Measurements from ENCODE around the gene GINS1. TPM values are rescaled to one million over a fixed set of nuclear protein-coding genes. Genes with fewer than 3 reads are reported as not detected.

GINS1 gene
- total RNA-seq, 2 experiments from 2014 or later: 24.6 to 32.7 TPM

DNA sequence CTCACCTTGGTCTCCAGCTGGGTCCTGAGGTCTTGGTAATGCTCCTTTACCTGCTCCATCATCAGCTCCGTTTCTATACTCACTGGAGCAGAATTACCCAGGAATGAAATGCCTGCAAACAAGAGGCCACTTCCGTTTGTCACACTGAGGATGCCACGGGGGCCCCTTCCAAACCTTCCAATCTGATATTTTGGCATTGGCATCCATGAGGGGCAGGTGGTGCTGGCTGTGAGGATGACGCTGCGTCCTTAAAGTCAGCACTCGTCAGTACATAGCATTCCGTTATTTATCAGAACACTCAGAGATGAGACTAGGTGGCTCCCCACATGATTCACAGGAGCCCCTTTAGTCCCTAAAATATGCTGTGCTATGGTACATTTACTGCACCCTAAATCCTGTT, 72.7 kb downstream of the GINS1 start:
- H3K4me3 Mint-ChIP-seq: no peak overlapping the region
- ATAC-seq: no peak
- peaks cover 14% of the 10 kb centered on the region for H3K4me1 Mint-ChIP-seq
- no peak for DNase-seq
- no peaks in the 10 kb centered on the region for H3K9me3 Mint-ChIP-seq (ENCODE audit: low read depth)
- ChIA-PET POLR2A (no interaction called here), CTCF (interaction anchor here (1.1 kb wide), 1 partner anchor 9 kb away, joined by 4 read pairs; no protein-coding TSS in a partner anchor)
- intact Hi-C loops (cut with DNase I, micrococcal nuclease): loop anchor here in 1 of 2 experiments (10.0 kb wide), 1 partner anchor 105 kb away; the partner anchor contains the start of gene NINL
- H3K27me3 Mint-ChIP-seq: no peaks in the 10 kb centered on the region
- H3K27ac Mint-ChIP-seq: no peak overlapping the region
- H3K36me3 Mint-ChIP-seq (ENCODE audit: low read depth): no peaks in the 10 kb centered on the region

DNA sequence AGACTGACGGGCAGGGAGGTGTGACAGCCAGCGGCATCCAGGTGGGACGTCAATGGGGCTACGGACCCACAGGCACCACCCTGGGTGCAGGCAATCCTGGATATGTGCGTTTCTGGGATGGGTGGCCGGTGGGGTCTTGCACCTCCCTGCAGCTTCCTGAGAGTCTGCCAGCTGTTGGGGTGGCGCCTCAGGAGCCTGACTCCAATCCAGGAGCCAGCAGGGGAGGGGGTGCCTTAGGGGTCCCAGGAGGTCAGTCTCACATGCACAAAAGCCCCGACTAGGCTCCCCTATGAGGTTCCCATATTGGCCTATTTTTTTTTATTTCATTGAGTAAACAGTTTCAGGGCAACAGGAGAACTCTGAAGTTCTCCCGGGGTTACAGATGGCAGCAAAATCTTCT, 73.3 kb downstream of the GINS1 start:
- no peaks in the 10 kb centered on the region for H3K27me3 Mint-ChIP-seq
- H3K4me1 Mint-ChIP-seq: peaks cover 19% of the 10 kb centered on the region
- DNase-seq (no peak), ATAC-seq (no peak)
- H3K4me3 Mint-ChIP-seq: no peak overlapping the region
- intact Hi-C loops (cut with DNase I, micrococcal nuclease): loop anchor here in 1 of 2 experiments (10.0 kb wide), 1 partner anchor 104 kb away; the partner anchor contains the start of gene NINL
- no peak overlapping the region for H3K27ac Mint-ChIP-seq
- no peaks in the 10 kb centered on the region for H3K36me3 Mint-ChIP-seq (ENCODE audit: low read depth)
- ChIA-PET CTCF (interaction anchor here (0.6 kb wide), 1 partner anchor 414 kb away, joined by 3 read pairs; no protein-coding TSS in a partner anchor), POLR2A (no interaction called here)
- H3K9me3 Mint-ChIP-seq (ENCODE audit: low read depth): no peaks in the 10 kb centered on the region

DNA sequence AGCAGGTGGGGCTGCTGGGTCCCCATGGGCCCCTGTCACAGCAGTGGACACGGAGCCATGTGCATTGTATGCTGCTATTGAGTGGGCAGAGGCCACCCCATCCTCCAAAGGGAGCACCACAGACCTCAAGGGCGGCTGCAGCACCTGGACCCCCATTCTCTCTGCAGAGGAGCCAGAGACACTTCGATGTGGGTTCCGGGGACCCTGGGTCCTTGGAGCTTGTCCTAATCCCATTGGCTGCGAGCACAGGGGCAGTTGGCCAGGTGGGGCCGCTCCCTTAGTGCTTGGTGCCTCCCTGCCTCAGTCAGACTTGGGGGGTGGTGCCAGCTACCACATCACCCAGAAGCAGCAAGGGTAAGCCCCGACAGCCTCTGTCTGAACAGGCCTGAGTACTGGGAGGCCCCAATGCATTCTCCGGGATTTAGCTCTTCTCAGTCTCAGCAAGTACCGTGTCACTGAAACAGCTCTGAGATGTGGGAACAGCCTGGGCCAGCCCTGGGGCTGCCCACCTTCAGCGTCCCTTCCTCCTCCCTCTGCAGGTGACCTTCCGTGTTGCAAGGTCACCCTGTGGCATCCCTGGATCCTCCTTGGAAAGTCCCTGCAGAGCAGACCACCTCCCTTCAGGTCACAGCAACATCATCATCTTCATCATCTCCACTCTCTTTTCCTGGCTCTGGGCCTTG, 73.9 kb downstream of the GINS1 start:
- no peaks in the 10 kb centered on the region for H3K27me3 Mint-ChIP-seq
- no peaks in the 10 kb centered on the region for H3K36me3 Mint-ChIP-seq (ENCODE audit: low read depth)
- no peak overlapping the region for H3K4me3 Mint-ChIP-seq
- peaks cover 22% of the 10 kb centered on the region for H3K4me1 Mint-ChIP-seq
- POLR2A ChIA-PET: no interaction called here
- DNase-seq: no peak
- H3K9me3 Mint-ChIP-seq (ENCODE audit: low read depth): no peaks in the 10 kb centered on the region
- intact Hi-C loops (cut with DNase I, micrococcal nuclease): loop anchor here in 1 of 2 experiments (10.0 kb wide), 1 partner anchor 103 kb away; the partner anchor contains the start of gene NINL
- CTCF ChIA-PET: interaction anchor here (0.6 kb wide), 1 partner anchor 415 kb away, joined by 3 read pairs; no protein-coding TSS in a partner anchor
- no peak overlapping the region for H3K27ac Mint-ChIP-seq
- no peak for ATAC-seq

DNA sequence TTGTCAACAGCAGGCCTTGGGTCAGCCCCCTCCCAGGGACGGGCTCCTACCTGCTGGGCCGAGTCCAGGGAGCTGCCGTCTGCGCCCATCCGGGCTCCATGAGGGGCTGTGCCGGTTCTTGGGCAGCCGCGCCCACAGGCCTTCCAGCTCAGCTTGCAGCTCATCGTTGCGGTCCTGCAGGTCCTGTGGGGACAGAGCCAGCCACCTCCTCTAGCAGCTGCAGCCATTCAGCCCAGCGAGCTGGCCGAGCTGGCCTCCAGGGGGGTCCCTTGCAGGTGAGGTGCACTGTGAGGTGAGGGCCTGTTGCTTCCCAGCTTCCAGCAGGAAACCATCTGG, 74.4 kb downstream of the GINS1 start:
- ChIA-PET POLR2A (no interaction called here), CTCF (no interaction called here)
- Mint-ChIP-seq H3K4me3 (no peak overlapping the region), H3K36me3 (ENCODE audit: low read depth) (no peaks in the 10 kb centered on the region), H3K27me3 (no peaks in the 10 kb centered on the region), H3K27ac (no peak overlapping the region), H3K9me3 (ENCODE audit: low read depth) (no peaks in the 10 kb centered on the region), H3K4me1 (peaks cover 27% of the 10 kb centered on the region)
- DNase-seq (no peak), ATAC-seq (no peak)
- intact Hi-C loops (cut with DNase I, micrococcal nuclease): loop anchor here in 1 of 2 experiments (10.0 kb wide), 1 partner anchor 103 kb away; the partner anchor contains the start of gene NINL

DNA sequence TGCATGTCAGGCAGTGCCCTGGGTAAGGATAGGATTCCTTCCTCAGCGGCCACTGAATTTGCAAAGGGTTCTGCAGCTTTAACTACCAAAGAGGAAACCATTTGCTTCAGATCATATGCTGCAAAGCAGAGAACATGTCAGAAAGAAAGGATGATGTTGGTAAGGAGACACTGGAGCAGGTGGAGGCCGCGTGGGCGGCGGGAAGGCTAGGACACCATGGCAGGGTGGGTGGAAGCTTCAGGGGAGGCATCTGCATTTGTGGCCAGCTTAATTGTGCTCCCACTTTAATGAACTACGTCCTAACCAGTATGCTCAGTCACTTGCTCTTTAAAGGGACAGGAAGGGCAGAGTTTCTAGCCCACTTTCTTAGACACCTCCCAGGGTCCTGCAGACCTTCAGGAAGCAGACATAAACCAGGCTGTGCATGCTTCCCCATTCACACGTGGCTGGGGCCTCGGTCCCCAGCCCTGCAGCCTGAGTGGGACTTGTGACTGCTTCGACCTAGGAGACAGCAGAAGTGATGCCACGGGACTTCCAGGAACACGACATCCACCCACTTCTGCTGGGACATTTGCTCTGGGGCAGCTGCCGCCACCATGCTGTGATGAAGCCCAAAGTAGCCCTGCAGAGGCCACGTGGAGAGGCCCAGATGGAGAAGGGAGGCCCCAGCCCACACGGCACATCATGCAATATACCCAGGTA, 76.1 kb downstream of the GINS1 start:
- Mint-ChIP-seq H3K36me3 (ENCODE audit: low read depth) (no peaks in the 10 kb centered on the region), H3K27me3 (no peaks in the 10 kb centered on the region), H3K27ac (no peak overlapping the region), H3K4me1 (peaks cover 28% of the 10 kb centered on the region), H3K9me3 (ENCODE audit: low read depth) (no peaks in the 10 kb centered on the region), H3K4me3 (no peak overlapping the region)
- no peak for DNase-seq
- CTCF ChIA-PET: no interaction called here
- no peak for ATAC-seq
- POLR2A ChIA-PET: no interaction called here
- intact Hi-C loops (cut with DNase I, micrococcal nuclease): loop anchor here in 1 of 2 experiments (10.0 kb wide), 1 partner anchor 101 kb away; the partner anchor contains the start of gene NINL

DNA sequence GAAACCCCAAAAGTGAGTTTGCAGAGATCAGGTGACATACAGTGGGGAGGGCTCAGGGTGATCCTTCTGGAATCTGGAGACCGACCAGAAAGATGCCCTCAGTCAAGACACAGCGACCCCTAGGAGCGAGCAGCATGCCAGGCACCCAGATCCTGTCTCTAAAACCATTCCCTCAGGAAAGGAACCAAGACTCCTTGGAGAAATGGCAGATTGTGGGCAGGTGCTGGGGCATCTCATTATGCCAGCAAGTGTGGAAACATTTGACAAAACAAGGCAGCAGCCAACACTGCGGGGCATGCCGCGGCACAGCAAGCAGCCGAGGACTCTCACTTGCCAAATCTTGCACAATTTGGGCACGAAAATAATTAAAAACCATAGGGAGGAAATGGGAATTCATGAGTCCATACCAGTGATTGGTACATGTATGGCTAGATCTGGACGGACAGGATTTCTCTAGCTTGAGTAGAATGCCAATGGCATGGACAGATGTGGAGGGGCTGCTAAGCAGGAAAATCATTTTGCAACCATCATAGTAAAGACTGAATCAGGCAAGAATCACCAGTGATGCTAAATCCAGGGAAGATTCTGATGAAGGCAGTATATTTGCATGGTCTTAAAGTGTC, 76.9 kb downstream of the GINS1 start:
- H3K4me1 Mint-ChIP-seq: peaks cover 28% of the 10 kb centered on the region
- ATAC-seq: no peak
- ChIA-PET CTCF (no interaction called here), POLR2A (no interaction called here)
- H3K36me3 Mint-ChIP-seq (ENCODE audit: low read depth): no peaks in the 10 kb centered on the region
- DNase-seq: no peak
- H3K27me3 Mint-ChIP-seq: no peaks in the 10 kb centered on the region
- peak overlapping the region; percentile 23 for H3K27ac Mint-ChIP-seq
- intact Hi-C loops (cut with DNase I, micrococcal nuclease): loop anchor here in 1 of 2 experiments (10.0 kb wide), 1 partner anchor 100 kb away; the partner anchor contains the start of gene NINL
- H3K9me3 Mint-ChIP-seq (ENCODE audit: low read depth): no peaks in the 10 kb centered on the region
- no peak overlapping the region for H3K4me3 Mint-ChIP-seq

DNA sequence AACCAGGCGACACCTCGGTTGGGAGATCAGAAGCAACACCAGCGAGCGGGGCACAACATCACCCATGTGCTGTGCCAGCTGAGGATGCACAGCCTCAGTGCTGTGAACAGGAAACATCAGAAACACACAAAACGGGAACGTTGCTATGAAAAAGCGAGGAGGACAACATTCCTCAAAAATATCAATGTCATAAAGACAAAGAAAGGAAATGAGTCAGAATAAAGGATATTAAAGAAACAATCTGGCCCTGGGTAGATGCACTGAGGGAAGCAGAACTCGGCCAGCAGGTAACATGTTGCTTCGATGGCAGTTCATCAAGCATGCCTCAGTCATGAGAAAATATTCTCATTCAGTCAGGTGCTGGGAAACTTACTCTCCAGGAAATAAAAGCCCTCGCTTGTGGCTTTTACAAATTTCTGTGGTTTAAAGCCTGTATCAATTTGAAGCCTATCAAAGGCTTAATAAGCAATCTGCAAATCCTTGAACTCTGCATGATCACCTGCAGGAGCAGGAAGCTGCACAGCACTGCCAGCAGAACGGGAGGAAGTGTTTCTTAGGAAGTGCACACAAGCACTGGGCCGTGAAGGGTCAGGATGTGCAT, 77.5 kb downstream of the GINS1 start:
- POLR2A ChIA-PET: no interaction called here
- Mint-ChIP-seq H3K4me3 (no peak overlapping the region), H3K27ac (peak overlapping the region; percentile 23), H3K4me1 (peaks cover 28% of the 10 kb centered on the region), H3K9me3 (ENCODE audit: low read depth) (no peaks in the 10 kb centered on the region), H3K27me3 (no peaks in the 10 kb centered on the region), H3K36me3 (ENCODE audit: low read depth) (no peaks in the 10 kb centered on the region)
- DNase-seq: no peak
- CTCF ChIA-PET: no interaction called here
- intact Hi-C loops (cut with DNase I, micrococcal nuclease): loop anchor here in 1 of 2 experiments (10.0 kb wide), 1 partner anchor 100 kb away; the partner anchor contains the start of gene NINL
- ATAC-seq: peak; percentile 36

DNA sequence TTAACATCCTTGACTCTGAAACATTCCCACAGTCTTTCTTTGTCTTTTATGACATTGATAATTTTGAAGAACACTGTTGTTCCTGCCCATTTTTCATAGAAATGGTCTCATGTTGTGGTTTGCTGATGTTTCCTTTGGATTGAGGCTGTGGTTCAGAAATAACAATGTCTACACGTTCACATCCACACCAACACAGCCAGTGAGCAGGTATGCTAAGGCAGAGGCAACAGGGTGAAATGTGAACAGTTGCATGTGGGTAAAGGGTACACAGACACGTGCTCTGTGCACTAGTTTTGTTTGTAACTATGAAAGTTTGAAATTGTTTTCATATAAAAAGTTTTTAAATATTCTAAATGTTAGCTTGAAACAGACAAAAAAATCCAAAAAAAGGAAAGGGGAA, 78.4 kb downstream of the GINS1 start:
- no peaks in the 10 kb centered on the region for H3K9me3 Mint-ChIP-seq (ENCODE audit: low read depth)
- H3K36me3 Mint-ChIP-seq (ENCODE audit: low read depth): no peaks in the 10 kb centered on the region
- ChIA-PET POLR2A (no interaction called here), CTCF (interaction anchor here (0.6 kb wide), 1 partner anchor 43 kb away, joined by 3 read pairs; no protein-coding TSS in a partner anchor)
- H3K4me3 Mint-ChIP-seq: no peak overlapping the region
- H3K27ac Mint-ChIP-seq: no peak overlapping the region
- ATAC-seq (no peak), DNase-seq (no peak)
- no peaks in the 10 kb centered on the region for H3K27me3 Mint-ChIP-seq
- intact Hi-C loops (cut with DNase I, micrococcal nuclease): loop anchor here in 1 of 2 experiments (10.0 kb wide), 1 partner anchor 99 kb away; the partner anchor contains the start of gene NINL
- peaks cover 28% of the 10 kb centered on the region for H3K4me1 Mint-ChIP-seq

DNA sequence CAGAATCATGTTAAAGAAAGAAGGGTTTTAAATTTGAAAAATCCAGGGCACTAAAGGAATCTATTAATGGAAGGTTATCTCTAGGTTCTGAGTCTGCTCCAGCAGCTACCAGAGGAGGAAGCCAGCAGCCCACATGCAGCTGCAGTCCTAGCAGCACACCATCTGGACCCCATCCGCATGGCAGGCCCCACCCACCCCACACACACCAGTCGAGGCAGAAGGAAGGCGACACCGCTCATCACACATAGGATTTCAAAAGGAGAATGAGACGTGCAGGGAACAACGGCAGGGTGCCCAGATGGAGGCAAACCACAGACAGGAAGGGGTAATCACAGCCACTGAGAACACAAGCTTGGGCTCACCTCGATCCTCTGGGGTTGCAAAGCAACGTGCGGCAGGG, 78.9 kb downstream of the GINS1 start:
- CTCF ChIA-PET: interaction anchor here (0.6 kb wide), 1 partner anchor 43 kb away, joined by 3 read pairs; no protein-coding TSS in a partner anchor
- H3K9me3 Mint-ChIP-seq (ENCODE audit: low read depth): no peaks in the 10 kb centered on the region
- H3K27me3 Mint-ChIP-seq: no peaks in the 10 kb centered on the region
- intact Hi-C loops (cut with DNase I, micrococcal nuclease): loop anchor here in 1 of 2 experiments (10.0 kb wide), 1 partner anchor 98 kb away; the partner anchor contains the start of gene NINL
- ATAC-seq (no peak), DNase-seq (peak; percentile 13)
- no peak overlapping the region for H3K27ac Mint-ChIP-seq
- no peak overlapping the region for H3K4me3 Mint-ChIP-seq
- H3K36me3 Mint-ChIP-seq (ENCODE audit: low read depth): no peaks in the 10 kb centered on the region
- POLR2A ChIA-PET: no interaction called here
- peaks cover 28% of the 10 kb centered on the region for H3K4me1 Mint-ChIP-seq

DNA sequence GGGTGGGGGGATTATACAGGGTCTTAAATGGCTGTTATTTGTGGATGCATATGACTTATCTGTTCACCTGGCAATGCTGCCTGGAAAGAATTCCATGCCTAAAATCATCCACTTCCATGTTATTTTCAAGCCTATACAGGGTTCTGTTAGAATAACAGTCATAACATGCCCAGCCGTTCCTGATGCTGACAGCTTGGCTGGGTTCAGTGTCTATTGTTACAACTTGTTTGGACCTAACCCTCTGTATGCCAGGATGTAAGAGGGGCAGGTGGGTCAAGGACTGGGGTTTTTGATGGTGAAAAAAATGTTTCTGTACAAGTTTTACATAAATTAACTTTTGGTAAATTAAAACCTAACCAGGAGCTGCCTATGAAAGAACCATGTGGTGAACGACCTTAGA, 79.8 kb downstream of the GINS1 start:
- no peaks in the 10 kb centered on the region for H3K27me3 Mint-ChIP-seq
- no peak overlapping the region for H3K27ac Mint-ChIP-seq
- CTCF ChIA-PET: interaction anchor here (1.3 kb wide), 1 partner anchor 10 kb away, joined by 3 read pairs; no protein-coding TSS in a partner anchor
- H3K4me1 Mint-ChIP-seq: peaks cover 28% of the 10 kb centered on the region
- POLR2A ChIA-PET: no interaction called here
- ATAC-seq: no peak
- DNase-seq: no peak
- intact Hi-C loops (cut with DNase I, micrococcal nuclease): loop anchor here in 1 of 2 experiments (10.0 kb wide), 1 partner anchor 97 kb away; the partner anchor contains the start of gene NINL
- H3K4me3 Mint-ChIP-seq: no peak overlapping the region
- no peaks in the 10 kb centered on the region for H3K36me3 Mint-ChIP-seq (ENCODE audit: low read depth)
- H3K9me3 Mint-ChIP-seq (ENCODE audit: low read depth): no peaks in the 10 kb centered on the region

DNA sequence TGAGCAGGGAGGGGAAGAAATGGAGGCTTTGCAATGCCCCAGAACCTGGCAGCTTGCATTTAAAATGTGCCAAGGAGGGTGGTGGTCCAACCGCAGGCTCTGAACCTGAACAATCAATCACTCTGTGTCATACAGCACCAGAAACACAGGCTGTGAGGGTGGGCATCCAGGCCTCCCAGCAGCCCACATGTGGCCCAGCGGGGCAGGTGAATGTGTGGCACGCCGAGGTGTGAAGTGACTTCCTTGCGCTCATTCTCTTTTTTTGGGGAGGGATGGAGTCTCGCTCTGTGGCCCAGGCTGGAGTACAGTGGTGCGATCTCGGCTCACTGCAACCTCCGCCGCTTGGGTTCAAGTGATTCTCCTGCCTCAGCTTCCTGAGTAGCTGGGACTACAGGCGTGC, 80.5 kb downstream of the GINS1 start:
- H3K27ac Mint-ChIP-seq: no peak overlapping the region
- intact Hi-C loops (cut with DNase I, micrococcal nuclease): loop anchor here in 1 of 2 experiments (10.0 kb wide), 1 partner anchor 97 kb away; the partner anchor contains the start of gene NINL
- no peaks in the 10 kb centered on the region for H3K36me3 Mint-ChIP-seq (ENCODE audit: low read depth)
- no peaks in the 10 kb centered on the region for H3K27me3 Mint-ChIP-seq
- DNase-seq (no peak), ATAC-seq (no peak)
- no peak overlapping the region for H3K4me3 Mint-ChIP-seq
- ChIA-PET CTCF (interaction anchor here (1.3 kb wide), 1 partner anchor 10 kb away, joined by 3 read pairs; no protein-coding TSS in a partner anchor), POLR2A (no interaction called here)
- H3K4me1 Mint-ChIP-seq: peaks cover 28% of the 10 kb centered on the region
- no peaks in the 10 kb centered on the region for H3K9me3 Mint-ChIP-seq (ENCODE audit: low read depth)

Measured in activated CD4-positive, alpha-beta T cell treated with anti-CD3 and anti-CD28 coated beads for 36 hours (primary cell).